WERI-Rb-1 (cell line): ENCODE results near the gene PLCD1.
"Not testable (repeated sequence)": the region's sequence is repeated elsewhere in the genome, so short reads cannot be mapped to it uniquely, and the experiment has no call there.

Experiments used
- DNase-seq: peaks from one replicate; pipeline ENCODE4 v3.0.0-alpha.2; 2020
- H3K27ac ChIP-seq: fragments of 250-450 bp; sonication (Bioruptor Pico); 2 replicates; pipeline ENCODE4 v1.5.1; 2020; ENCODE audit warnings: mild to moderate bottlenecking, moderate library complexity
- H3K27me3 ChIP-seq: fragments of 250-450 bp; sonication (Bioruptor Pico); 2 replicates; pipeline ENCODE4 v1.5.1; 2021; ENCODE audit warnings: mild to moderate bottlenecking, low read depth, moderate library complexity; ENCODE audit not compliant: insufficient read depth, severe bottlenecking
- H3K36me3 ChIP-seq: fragments of 250-450 bp; sonication (Bioruptor Pico); 2 replicates; pipeline ENCODE4 v1.5.1; 2020; ENCODE audit warnings: mild to moderate bottlenecking, moderate library complexity
- H3K4me3 ChIP-seq: 2 replicates; pipeline ENCODE4 v1.5.1; 2011; ENCODE audit warnings: low read depth, mild to moderate bottlenecking, control low read depth, low read length
- H3K9me3 ChIP-seq: fragments of 250-450 bp; sonication (Bioruptor Pico); 2 replicates; pipeline ENCODE4 v1.5.1; 2021; ENCODE audit warnings: mild to moderate bottlenecking, moderate library complexity; ENCODE audit not compliant: severe bottlenecking
- CTCF ChIP-seq: IDR thresholded peaks from 2 replicates; pipeline ENCODE4 v1.5.1; 2011; ENCODE audit warnings: low read depth, mild to moderate bottlenecking, control low read depth, inconsistent platforms, low read length

The PLCD1 gene

GRCh38 chr3:37973246-37974054 is 56.0 kb downstream of the PLCD1 start:
- peaks cover 11% of the 10 kb centered on the region for H3K36me3 ChIP-seq
- no peaks in the 10 kb centered on the region for H3K9me3 ChIP-seq
- no peak for TF ChIP-seq CTCF
- DNase-seq: no peak
- H3K27ac ChIP-seq: no peak overlapping the region
- no peak overlapping the region for H3K4me3 ChIP-seq
- no peaks in the 10 kb centered on the region for H3K27me3 ChIP-seq

GRCh38 chr3:37972056-37972455 is 57.4 kb downstream of the PLCD1 start:
- not testable (repeated sequence) for H3K4me3 ChIP-seq, H3K27me3 ChIP-seq, DNase-seq, H3K27ac ChIP-seq, H3K9me3 ChIP-seq
- peaks cover 11% of the 10 kb centered on the region for H3K36me3 ChIP-seq

GRCh38 chr3:37971467-37971866 is 58.0 kb downstream of the PLCD1 start:
- no peak for TF ChIP-seq CTCF
- peaks cover 11% of the 10 kb centered on the region for H3K36me3 ChIP-seq
- H3K4me3 ChIP-seq: no peak overlapping the region
- H3K27me3 ChIP-seq: no peaks in the 10 kb centered on the region
- H3K27ac ChIP-seq: no peak overlapping the region
- DNase-seq: no peak
- H3K9me3 ChIP-seq: no peaks in the 10 kb centered on the region

- Histone ChIP-seq H3K4me3 (no peak overlapping the region), H3K27ac (no peak overlapping the region), H3K36me3 (peaks cover 6% of the 10 kb centered on the region), H3K27me3 (no peaks in the 10 kb centered on the region), H3K9me3 (no peaks in the 10 kb centered on the region)
- DNase-seq: no peak
- TF ChIP-seq CTCF: no peak
These were observed 58.6 kb downstream of the PLCD1 start for GRCh38 chr3:37970802-37971201.

GRCh38 chr3:37969596-37970100 is 59.8 kb downstream of the PLCD1 start:
- no peaks in the 10 kb centered on the region for H3K36me3 ChIP-seq
- H3K4me3 ChIP-seq: no peak overlapping the region
- H3K27me3 ChIP-seq: no peaks in the 10 kb centered on the region
- no peak for DNase-seq
- TF ChIP-seq CTCF: no peak
- no peak overlapping the region for H3K27ac ChIP-seq
- H3K9me3 ChIP-seq: no peaks in the 10 kb centered on the region

- no peak for DNase-seq
- H3K27me3 ChIP-seq: no peaks in the 10 kb centered on the region
- no peaks in the 10 kb centered on the region for H3K36me3 ChIP-seq
- H3K27ac ChIP-seq: no peak overlapping the region
- H3K4me3 ChIP-seq: no peak overlapping the region
- TF ChIP-seq CTCF: no peak
- H3K9me3 ChIP-seq: no peaks in the 10 kb centered on the region
These were observed 60.4 kb downstream of the PLCD1 start for GRCh38 chr3:37968813-37969595.
